Measurements from ENCODE around the gene PSMD3. TPM values are rescaled to one million over a fixed set of nuclear protein-coding genes. Genes with fewer than 3 reads are reported as not detected.

Gene PSMD3
- total and polyA plus RNA-seq, 4 donors = 30.7 to 80.7 (median 66.3) TPM

- TF ChIP-seq SP1 (IDR thresholded peaks at IDR 0.05) = no peak
- no peak for TF ChIP-seq RXRA (IDR thresholded peaks at IDR 0.05)
- no peak for TF ChIP-seq TAF1 (conservative IDR thresholded peaks at IDR 0.05)
- no peak for TF ChIP-seq NR2F2 (IDR thresholded peaks at IDR 0.05)
- TF ChIP-seq ATF3 (IDR thresholded peaks at IDR 0.05) = no peak
- TF ChIP-seq RAD21 (IDR thresholded peaks at IDR 0.05) = no peak
- no peak for TF ChIP-seq MAX (IDR thresholded peaks at IDR 0.05)
- no peak for TF ChIP-seq ZBTB33 (IDR thresholded peaks at IDR 0.05)
- TF ChIP-seq JUND (IDR thresholded peaks at IDR 0.05) = no peak
- TF ChIP-seq YY1 (IDR thresholded peaks at IDR 0.05) = no peak
- H3K4me1 ChIP-seq (ENCODE audit: control insufficient read depth in 4 of 4, insufficient read depth in 4 of 4, low read length in 3 of 4) = no peaks in the 10 kb centered on the region
- H3K9me3 ChIP-seq (ENCODE audit: control insufficient read depth in 4 of 4, low read length in 3 of 4) = no peaks in the 10 kb centered on the region
- WGBS = 87% methylated on average over 6 of the region's 6 CpGs
- H3K27ac ChIP-seq (ENCODE audit: low read depth in 1 of 2, low read length in 2 of 2) = no peak overlapping the region
- no peaks in the 10 kb centered on the region for H3K27me3 ChIP-seq (ENCODE audit: control insufficient read depth in 4 of 4, insufficient read depth in 4 of 4, low read length in 3 of 4)
- no peaks in the 10 kb centered on the region for H3K36me3 ChIP-seq (ENCODE audit: control insufficient read depth in 4 of 4, insufficient read depth in 3 of 4, low read depth in 1 of 4, low read length in 3 of 4)
- DNase-seq (ENCODE audit: low spot score) = no peak
- no peak overlapping the region for H3K9ac ChIP-seq (ENCODE audit: low read depth in 1 of 2, low read length in 2 of 2)
- no peak overlapping the region for H3K4me3 ChIP-seq (ENCODE audit: low read depth in 1 of 3, low read length in 3 of 3)
These were observed 13.8 kb upstream of the PSMD3 start for GRCh38 chr17:39966771-39967170.

- no peak overlapping the region for H3K9ac ChIP-seq (ENCODE audit: low read depth in 1 of 2, low read length in 2 of 2)
- DNase-seq (ENCODE audit: low spot score) = no peak
- no peak overlapping the region for H3K4me3 ChIP-seq (ENCODE audit: low read depth in 1 of 3, low read length in 3 of 3)
- no peaks in the 10 kb centered on the region for H3K27me3 ChIP-seq (ENCODE audit: control insufficient read depth in 4 of 4, insufficient read depth in 4 of 4, low read length in 3 of 4)
- TF ChIP-seq RAD21 (IDR thresholded peaks at IDR 0.05) (no peak), CTCF (IDR thresholded peaks at IDR 0.05; ENCODE audit: low read depth, low read length, missing input control) (no peak), MAX (IDR thresholded peaks at IDR 0.05) (no peak), RXRA (IDR thresholded peaks at IDR 0.05) (no peak), TAF1 (conservative IDR thresholded peaks at IDR 0.05) (no peak), FOXA1 (IDR thresholded peaks at IDR 0.05) (no peak)
- 82% methylated on average over 2 of the region's 2 CpGs for WGBS
- no peaks in the 10 kb centered on the region for H3K36me3 ChIP-seq (ENCODE audit: control insufficient read depth in 4 of 4, insufficient read depth in 3 of 4, low read depth in 1 of 4, low read length in 3 of 4)
- H3K9me3 ChIP-seq (ENCODE audit: control insufficient read depth in 4 of 4, low read length in 3 of 4) = no peaks in the 10 kb centered on the region
- no peaks in the 10 kb centered on the region for H3K4me1 ChIP-seq (ENCODE audit: control insufficient read depth in 4 of 4, insufficient read depth in 4 of 4, low read length in 3 of 4)
- no peak overlapping the region for H3K27ac ChIP-seq (ENCODE audit: low read depth in 1 of 2, low read length in 2 of 2)
These were observed 11.8 kb upstream of the PSMD3 start for GRCh38 chr17:39968761-39969160.

GRCh38 chr17:39969375-39969774 is 11.2 kb upstream of the PSMD3 start:
- no peaks in the 10 kb centered on the region for H3K9me3 ChIP-seq (ENCODE audit: control insufficient read depth in 4 of 4, low read length in 3 of 4)
- H3K4me1 ChIP-seq (ENCODE audit: control insufficient read depth in 4 of 4, insufficient read depth in 4 of 4, low read length in 3 of 4) = no peaks in the 10 kb centered on the region
- TF ChIP-seq EGR1 (IDR thresholded peaks at IDR 0.05; ENCODE audit: low read depth in 2 of 2) = no peak
- TF ChIP-seq HNF4A (conservative IDR thresholded peaks at IDR 0.05) = no peak
- no peak for TF ChIP-seq CTCF (IDR thresholded peaks at IDR 0.05; ENCODE audit: low read depth, low read length, missing input control)
- H3K27ac ChIP-seq (ENCODE audit: low read depth in 1 of 2, low read length in 2 of 2) = no peak overlapping the region
- WGBS = 85% methylated on average over 6 of the region's 6 CpGs
- no peak overlapping the region for H3K4me3 ChIP-seq (ENCODE audit: low read depth in 1 of 3, low read length in 3 of 3)
- H3K27me3 ChIP-seq (ENCODE audit: control insufficient read depth in 4 of 4, insufficient read depth in 4 of 4, low read length in 3 of 4) = no peaks in the 10 kb centered on the region
- H3K9ac ChIP-seq (ENCODE audit: low read depth in 1 of 2, low read length in 2 of 2) = no peak overlapping the region
- DNase-seq (ENCODE audit: low spot score) = no peak
- no peaks in the 10 kb centered on the region for H3K36me3 ChIP-seq (ENCODE audit: control insufficient read depth in 4 of 4, insufficient read depth in 3 of 4, low read depth in 1 of 4, low read length in 3 of 4)
